HG02571 (cell line): Measurements from ENCODE around the gene PAM16.
A peak's percentile ranks its signal among the peaks of the same experiment; 100 is the strongest.

ENCODE experiments used
- ATAC-seq: cut with Tn5 transposase; IDR thresholded peaks from one replicate; pipeline ENCODE4 v1.9.1; 2021; ENCODE audit warnings: mild to moderate bottlenecking, moderate library complexity; ENCODE audit not compliant: unreplicated experiment

The PAM16 gene

GRCh38 chr16:4307215-4308037 is 43.7 kb downstream of the PAM16 start:
- ATAC-seq, result peak; percentile 86

DNA sequence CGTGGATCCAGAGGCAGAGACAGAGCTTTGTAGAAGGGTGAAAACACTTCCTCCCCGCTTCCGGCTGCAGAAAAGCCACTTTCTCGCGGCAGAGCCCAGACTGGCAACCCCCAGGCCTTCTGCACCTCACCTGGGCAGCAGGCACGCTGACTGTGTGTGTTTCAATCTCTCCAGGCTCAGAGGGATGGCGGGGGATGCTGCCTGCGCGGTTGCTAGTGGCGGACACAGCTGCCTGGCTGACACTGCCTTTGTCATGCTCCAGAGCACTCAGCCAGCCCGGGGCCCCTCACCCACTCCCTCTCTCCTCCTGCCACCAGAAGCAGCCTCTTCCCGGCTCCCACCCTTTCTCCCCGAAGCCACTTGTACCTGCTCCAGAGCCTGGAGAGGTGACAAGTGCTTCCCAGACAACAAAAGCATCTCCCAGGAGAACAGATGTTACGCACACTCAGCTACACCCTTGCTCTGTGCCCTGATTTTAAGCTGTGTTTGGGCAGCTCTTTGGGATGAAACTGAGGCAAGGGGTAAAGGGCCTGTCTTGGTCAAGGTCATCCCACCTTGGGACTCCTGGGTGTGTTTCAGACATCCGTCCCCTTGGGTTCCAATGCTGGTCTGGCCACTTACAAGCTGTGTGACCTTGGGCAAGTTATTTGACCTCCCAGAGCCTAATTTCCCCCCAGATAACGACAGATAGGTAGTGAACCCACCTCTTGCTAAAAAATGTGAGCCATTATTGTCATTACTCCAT is 44.5 kb downstream of the PAM16 start:
- no peak for ATAC-seq

GRCh38 chr16:4303973-4304372 is 47.1 kb downstream of the PAM16 start:
- ATAC-seq, result no peak

- no peak for ATAC-seq
Observed at GRCh38 chr16:4301968-4302367, 49.2 kb downstream of the PAM16 start.

- no peak for ATAC-seq
Observed at GRCh38 chr16:4301177-4301576, 49.9 kb downstream of the PAM16 start.

DNA sequence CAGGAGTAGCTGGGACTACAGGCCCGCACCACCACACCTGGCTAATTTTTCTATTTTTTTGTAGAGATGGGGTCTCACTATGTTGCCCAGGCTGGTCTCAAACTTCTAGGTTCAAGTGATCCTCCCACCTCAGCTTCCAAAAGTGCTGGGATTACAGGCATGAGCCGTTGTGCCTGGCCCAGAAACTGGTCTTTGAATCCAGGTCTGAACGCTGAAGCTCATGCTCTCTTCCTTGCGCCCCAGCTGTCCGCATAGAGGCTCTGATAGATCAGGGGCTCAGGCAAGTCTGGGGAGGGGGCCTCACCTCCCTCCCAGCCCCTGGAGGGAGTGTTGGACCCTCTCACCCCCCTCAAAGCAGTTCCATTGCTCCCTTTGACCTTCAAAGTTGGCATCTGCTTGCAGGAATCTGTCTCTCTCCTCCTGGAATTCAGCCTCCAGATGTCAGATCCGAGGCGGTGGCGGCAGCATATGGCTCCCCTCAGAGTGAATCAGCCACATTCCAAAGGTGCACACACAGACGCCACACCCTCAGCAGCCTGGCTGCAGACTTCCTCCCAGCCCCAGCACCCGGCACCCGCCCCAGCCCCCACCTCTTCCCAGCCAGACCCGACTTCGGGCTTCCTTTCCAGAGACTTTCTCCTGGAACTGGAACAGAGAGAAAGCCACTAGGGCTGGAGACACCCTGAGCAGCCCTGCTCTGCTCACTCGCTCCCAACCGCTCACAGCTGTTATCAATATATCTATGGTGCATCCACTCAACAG is 52.2 kb downstream of the PAM16 start:
- no peak for ATAC-seq

DNA sequence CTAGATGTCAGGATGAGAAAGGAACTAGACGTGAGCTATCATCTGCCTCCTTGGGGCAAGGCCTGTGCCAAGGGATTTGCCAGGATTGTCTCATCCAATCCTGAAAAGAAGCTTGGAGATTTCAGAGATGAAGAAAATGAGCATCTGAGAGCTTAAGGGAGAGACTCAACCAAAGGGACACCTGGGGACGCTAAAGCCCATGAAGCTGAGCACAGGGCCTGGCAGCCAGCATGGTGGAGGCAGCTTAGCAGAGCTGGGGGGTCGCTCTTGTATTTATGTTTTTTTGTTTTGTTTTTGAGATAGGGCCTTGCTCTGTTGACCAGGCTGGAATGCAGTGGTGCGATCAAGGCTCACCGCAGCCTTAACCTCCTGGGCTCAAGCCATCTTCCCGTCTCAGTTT is 53.6 kb downstream of the PAM16 start:
- ATAC-seq, result no peak

- no peak for ATAC-seq
Observed at GRCh38 chr16:4295581-4295980, 55.5 kb downstream of the PAM16 start.

GRCh38 chr16:4293822-4294457 is 57.2 kb downstream of the PAM16 start:
- no peak for ATAC-seq

DNA sequence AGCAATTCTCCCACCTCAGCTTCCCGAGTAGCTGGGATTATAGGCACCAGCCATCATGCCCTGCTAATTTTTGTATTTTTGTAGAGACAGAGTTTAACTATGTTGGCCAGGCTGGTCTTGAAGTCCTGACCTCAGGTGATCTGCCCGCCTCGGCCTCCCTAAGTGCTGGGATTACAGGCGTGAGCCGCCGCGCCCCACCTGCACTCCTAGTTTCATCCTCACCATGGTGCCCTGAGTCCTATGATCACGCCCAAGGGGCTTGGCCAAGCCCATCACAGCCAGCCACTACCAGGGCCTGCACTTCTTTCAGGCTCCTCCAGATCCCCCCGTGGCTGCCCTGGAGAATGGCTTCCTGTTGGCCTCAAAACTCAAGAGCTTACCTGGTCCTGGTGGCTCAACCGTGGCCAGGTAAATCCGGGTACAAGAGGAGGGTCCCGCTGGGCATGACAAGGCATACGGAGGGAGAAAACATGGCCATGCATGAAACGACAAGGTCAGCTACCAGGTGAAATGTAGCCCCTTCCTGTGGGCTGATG is 57.9 kb downstream of the PAM16 start:
- ATAC-seq, result no peak

DNA sequence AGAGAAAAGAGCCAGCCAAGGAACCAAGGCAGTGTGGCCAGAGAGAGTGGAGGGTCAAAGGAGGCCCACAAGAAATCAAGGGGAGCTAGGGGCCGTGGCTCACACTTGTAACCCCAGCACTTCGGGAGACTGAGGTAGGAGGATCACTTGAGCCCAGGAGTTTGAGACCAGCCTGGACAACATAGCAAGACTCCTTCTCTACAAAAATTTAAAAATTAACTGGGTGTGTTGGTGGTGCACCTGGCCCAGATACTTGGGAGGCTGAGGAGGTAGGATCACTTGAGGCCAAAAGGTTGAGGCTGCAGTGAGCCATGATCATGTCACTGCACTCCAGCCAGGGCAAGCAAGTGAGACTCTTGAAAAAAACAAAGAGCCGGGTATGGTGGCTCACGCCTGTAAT is 59.4 kb downstream of the PAM16 start:
- ATAC-seq, result no peak
